ENCODE measurements around the gene TACR1.

Gene TACR1

DNA sequence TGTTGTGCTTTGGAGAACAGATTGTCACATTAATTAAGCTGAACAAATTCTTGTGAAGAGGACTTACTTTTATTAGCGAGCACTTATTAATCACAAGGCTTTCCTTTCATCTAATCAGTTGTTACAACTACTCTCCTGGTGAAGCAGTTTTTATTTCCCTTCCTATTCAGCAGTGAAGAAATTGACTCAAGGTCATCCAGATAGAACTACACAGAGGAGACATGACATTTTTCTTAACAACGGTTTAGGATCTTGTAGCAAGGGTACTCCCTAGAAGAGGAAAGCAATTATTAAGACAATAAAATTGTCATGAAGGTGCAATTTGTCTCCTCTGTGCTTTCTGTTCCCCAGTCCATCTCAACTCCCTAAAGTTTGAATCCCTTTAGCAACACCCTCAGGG, 179.5 kb downstream of the TACR1 start:
- no peak for DNase-seq (ENCODE audit: low read depth)

DNA sequence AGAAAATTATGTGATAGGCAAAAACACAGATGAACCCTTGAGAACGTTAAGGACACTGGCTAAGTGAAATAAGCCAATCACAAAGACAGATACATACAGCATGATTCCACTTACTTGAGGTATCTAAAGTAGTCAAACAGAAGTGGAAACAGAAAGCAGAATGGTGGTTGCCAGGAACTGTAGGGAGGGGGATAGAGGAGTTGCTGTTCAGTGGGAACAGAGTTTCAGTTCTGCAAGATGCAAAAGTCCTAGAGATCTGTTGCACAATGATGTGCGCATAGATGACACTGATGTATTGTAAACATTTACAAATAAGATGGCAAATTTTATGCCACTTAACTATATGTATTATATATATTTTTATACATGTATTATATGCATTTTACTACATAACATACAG, 181.2 kb downstream of the TACR1 start:
- no peak for DNase-seq (ENCODE audit: low read depth)

DNA sequence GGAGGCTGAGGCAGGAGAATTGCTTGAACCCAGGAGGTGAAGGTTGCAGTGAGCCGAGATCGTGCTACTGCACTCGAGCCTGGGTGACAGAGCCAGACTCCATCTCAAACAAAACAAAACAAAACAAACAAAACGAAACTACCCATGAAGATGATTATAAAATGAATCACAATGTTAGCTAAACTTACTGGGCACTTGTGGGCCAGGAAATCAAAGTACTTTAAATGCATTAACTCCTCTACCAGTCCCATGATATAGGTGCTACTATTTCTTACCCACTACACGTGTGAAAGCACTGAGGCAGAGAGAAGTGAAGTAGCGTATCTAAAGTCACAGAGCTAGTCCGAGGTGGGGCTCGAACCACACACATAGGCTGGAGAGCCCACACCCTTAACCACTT, 187.2 kb downstream of the TACR1 start:
- peak; percentile 35 for DNase-seq (ENCODE audit: low read depth)

DNA sequence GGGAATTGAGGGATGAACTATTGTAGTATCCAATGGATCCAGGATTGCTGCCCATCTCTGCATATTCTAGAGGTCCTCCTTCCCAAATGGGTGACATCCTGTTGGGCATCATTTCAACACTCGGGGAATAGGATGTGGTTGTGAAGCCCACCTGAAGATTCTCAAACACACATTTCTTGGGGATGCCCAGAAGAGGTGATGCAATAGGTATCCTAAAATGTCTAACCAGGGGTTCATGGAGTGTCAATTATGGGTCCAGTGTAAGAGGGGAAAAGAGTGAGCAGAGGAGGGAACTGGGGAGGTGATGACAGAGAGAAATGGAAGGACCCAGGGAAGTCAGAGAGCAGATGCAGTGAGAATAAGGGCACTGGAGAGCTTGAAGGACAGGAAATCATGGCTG, 188.7 kb downstream of the TACR1 start:
- DNase-seq (ENCODE audit: low read depth) = no peak

DNA sequence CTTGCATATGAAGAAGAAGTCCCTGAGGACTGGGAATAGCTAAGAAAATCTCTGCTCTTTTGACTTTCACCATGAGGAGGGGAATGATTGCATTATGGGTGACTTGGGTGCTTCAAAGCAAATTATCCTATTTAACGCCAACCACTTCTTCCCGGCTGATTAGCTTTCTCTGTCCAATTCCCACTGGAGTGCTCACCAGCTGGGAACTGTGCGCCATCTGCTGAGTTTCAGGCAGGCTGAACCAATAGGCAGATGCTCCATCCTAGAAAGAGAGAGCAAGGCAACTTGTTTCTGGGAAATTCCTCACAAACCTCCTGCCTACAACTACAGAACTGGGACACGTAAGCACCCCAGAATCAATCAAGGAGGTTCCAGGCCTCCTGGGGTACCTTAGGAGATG, 191.5 kb downstream of the TACR1 start:
- no peak for DNase-seq (ENCODE audit: low read depth)

DNA sequence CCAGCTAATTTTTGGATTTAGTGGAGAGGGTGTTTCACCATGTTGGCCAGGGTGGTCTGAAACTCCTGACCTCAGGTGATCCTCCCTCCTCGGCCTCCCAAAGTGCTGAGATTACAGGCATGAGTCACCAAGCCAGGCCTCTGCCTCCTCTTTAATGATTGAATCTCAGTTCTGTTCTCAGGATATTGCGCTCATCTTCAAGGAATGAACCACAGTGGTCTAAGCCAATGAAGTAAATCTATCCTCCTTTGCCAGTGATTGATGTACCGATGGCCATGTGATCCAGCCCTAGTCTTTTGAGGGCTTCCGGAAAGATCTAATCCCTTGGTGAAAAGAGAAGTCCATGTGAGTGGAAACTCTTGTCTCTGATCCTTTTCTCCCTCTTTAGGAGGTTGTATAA, 192.3 kb downstream of the TACR1 start:
- DNase-seq (ENCODE audit: low read depth) = peak; percentile 30

DNA sequence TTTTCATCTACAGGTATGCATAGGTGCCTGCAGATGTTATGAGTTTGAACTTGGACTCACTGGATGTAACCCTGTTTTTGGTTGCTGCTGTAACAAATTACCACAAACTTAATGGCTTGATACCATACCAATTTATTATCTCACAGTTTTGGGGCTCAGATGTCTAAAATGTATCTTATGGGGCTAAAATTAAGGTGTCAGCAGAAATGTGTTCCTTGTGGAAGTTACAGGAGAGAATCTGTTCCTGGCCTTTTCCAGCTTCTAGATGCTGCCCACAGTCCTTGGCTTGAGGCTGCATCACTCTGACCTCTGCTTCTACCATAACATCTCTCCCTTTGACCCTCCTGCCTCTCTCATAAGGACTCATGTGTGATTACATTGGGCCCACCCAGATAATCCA, 193.3 kb downstream of the TACR1 start:
- DNase-seq (ENCODE audit: low read depth) = no peak

DNA sequence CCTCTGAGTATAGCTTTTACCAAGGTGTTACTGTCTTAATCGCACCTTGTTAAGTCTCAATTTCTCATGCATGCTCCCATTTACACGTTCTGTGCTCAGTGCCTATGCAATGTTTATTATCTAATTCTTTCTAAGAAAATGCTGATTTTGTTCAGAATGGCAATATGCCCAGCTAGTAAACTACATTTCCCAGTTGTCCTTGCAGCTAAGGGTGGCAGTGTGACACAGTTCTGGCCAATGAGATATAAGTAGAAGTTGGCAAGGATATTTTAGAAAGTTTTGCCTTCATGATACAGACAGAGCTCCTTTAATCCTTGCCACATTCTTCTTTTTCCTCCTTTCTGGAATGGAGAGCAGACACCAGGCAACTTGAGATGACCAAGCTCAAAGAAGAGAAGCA, 195.5 kb downstream of the TACR1 start:
- peak; percentile 21 for DNase-seq (ENCODE audit: low read depth)

DNA sequence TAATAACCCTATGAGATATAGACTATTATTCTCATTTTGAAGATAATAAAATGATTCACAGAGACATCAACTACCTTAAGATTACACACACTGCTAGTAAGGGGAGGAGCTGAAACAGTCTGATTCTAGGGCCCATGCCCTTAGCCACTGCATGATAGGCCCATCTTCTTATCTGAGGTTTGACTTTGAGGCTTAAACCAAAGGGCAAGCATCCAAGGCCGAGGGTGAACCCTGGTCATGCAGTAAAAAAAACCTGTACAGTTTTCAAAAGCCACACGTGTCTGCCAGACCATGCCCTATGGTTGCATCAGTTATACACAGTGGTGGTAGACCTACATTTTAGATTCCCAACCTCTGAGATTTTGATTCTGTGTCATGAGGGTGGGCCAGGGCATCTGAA, 196.0 kb downstream of the TACR1 start:
- no peak for DNase-seq (ENCODE audit: low read depth)

DNA sequence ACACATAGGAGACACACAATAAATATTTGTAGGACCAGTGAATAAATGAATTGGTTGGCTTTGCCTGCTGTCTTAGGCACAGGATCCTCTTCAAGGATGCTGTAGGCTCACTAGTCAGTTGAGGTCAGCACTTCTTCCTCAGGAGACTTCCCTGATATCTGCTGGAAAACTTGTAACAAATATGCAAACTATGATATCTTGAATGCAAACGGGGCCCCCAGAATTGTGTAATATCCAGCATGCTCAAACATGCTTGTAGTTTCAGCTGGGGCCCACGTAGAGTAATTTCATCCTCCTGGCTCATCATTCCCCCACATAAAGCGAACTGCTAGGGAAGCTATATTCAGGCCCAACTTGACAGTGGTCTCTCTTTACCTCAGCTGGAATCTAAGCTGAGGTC, 197.3 kb downstream of the TACR1 start:
- DNase-seq (ENCODE audit: low read depth) = peak; percentile 18

DNA sequence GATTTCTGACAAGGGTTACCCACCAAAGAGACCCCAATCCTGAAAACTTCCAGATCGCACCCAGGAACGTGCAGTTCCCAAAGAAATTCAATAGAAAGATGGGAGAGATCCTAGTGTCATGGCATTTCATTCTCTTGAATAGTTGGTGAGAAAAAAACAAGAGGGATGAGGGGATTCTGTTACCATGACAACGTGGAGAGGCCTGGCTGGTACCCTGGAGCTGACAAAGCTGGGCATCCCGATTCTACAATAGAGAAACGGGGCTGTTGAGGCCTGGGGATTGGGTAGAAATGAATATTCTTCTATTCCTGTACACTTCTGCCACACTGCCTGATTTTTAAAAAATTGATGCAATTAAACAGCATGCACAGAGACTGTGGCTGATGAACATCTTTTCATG, 199.9 kb downstream of the TACR1 start:
- DNase-seq (ENCODE audit: low read depth) = no peak

Data from EH (cell line).